GM18502 (cell line): ENCODE results near the gene MAP7D2.
A peak's percentile ranks its signal among the peaks of the same experiment; 100 is the strongest.

ENCODE experiments used
- ATAC-seq: cut with Tn5 transposase; IDR thresholded peaks from one replicate; pipeline ENCODE4 v1.9.1; 2021; ENCODE audit warnings: mild to moderate bottlenecking; ENCODE audit not compliant: unreplicated experiment, poor library complexity

Gene MAP7D2

GRCh38 chrX:20118065-20118824, 1.5 kb upstream of the MAP7D2 start:
- ATAC-seq, result no peak

GRCh38 chrX:20116087-20116576, 575 bp downstream of the MAP7D2 start:
- no peak for ATAC-seq

GRCh38 chrX:20112022-20112774, 4.5 kb downstream of the MAP7D2 start:
- ATAC-seq, result no peak

GRCh38 chrX:20111271-20111670, 5.4 kb downstream of the MAP7D2 start:
- ATAC-seq, result no peak

- ATAC-seq, result no peak
Observed at GRCh38 chrX:20101934-20102581, 14.6 kb downstream of the MAP7D2 start.

- no peak for ATAC-seq
Observed at GRCh38 chrX:20091499-20091898, 25.2 kb downstream of the MAP7D2 start.

- ATAC-seq, result no peak
Observed at GRCh38 chrX:20089845-20090244, 26.9 kb downstream of the MAP7D2 start.

GRCh38 chrX:20080277-20080676, 36.4 kb downstream of the MAP7D2 start:
- ATAC-seq, result no peak

- no peak for ATAC-seq
Observed at GRCh38 chrX:20071511-20072079, 45.1 kb downstream of the MAP7D2 start.

- no peak for ATAC-seq
Observed at GRCh38 chrX:20067709-20068561, 48.8 kb downstream of the MAP7D2 start.

GRCh38 chrX:20066968-20067708, 49.6 kb downstream of the MAP7D2 start:
- peak; percentile 77 for ATAC-seq

- ATAC-seq, result no peak
Observed at GRCh38 chrX:20063716-20064351, 52.9 kb downstream of the MAP7D2 start.

- no peak for ATAC-seq
Observed at GRCh38 chrX:20063153-20063552, 53.6 kb downstream of the MAP7D2 start.

GRCh38 chrX:20061855-20062254, 54.9 kb downstream of the MAP7D2 start:
- ATAC-seq, result no peak

- ATAC-seq, result peak; percentile 79
Observed at GRCh38 chrX:20060961-20061748, 55.6 kb downstream of the MAP7D2 start.

- ATAC-seq, result no peak
Observed at GRCh38 chrX:20059467-20060128, 57.1 kb downstream of the MAP7D2 start.

- no peak for ATAC-seq
Observed at GRCh38 chrX:20057479-20057878, 59.2 kb downstream of the MAP7D2 start.
